PC-9 (cell line): Measurements from ENCODE around the gene ZNF236. TPM values are rescaled to one million over a fixed set of nuclear protein-coding genes. Genes with fewer than 3 reads are reported as not detected.

ENCODE experiments used
- BruUV-seq: library from RNA; stranded (reverse); fragments of 400-500 nt; replicated peaks from 2 replicates; lab custom pipeline; 2021; lab: Mats Ljungman, UMichigan
- CTCF ChIA-PET: fragments of 300-600 bp; sonication (Branson Sonifier 250); formaldehyde crosslinking; loops from one replicate; lab custom pipeline; 2022; ENCODE audit warnings: antibody characterized with exemption; lab: Charles Lee
- POLR2A ChIA-PET: fragments of 300-600 bp; sonication (Branson Sonifier 250); formaldehyde crosslinking; loops from one replicate; lab custom pipeline; 2022; ENCODE audit warnings: antibody characterized with exemption; ENCODE audit not compliant: unreplicated experiment; lab: Charles Lee
- DNase-seq, 2 experiments: peaks; one replicate each; pipeline versions ENCODE4 v3.0.0 to v3.0.0-alpha.2; 2015 to 2022; ENCODE audit warnings: mixed read lengths in 1 of 2
- H2AFZ ChIP-seq: fragments of 200-600 bp; sonication (generic); 2 replicates; pipeline ENCODE4 v1.8.1; 2017; ENCODE audit warnings: antibody characterized with exemption
- H3F3A ChIP-seq: fragments of 200-600 bp; sonication (generic); 2 replicates; pipeline ENCODE4 v1.8.1; 2017; ENCODE audit warnings: antibody characterized with exemption, mild to moderate bottlenecking, low read depth; ENCODE audit not compliant: insufficient read depth
- H3K27ac ChIP-seq: fragments of 200-600 bp; sonication (generic); 2 replicates; pipeline ENCODE4 v1.6.1; 2016; ENCODE audit warnings: mixed run types
- H3K27me3 ChIP-seq: fragments of 200-600 bp; sonication (generic); 2 replicates; pipeline ENCODE4 v1.6.1; 2016; ENCODE audit warnings: low read depth, mixed run types; ENCODE audit not compliant: insufficient read depth
- H3K36me3 ChIP-seq: fragments of 200-600 bp; sonication (generic); 2 replicates; pipeline ENCODE4 v1.6.1; 2016; ENCODE audit warnings: low read depth, mixed run types
- H3K4me1 ChIP-seq: fragments of 200-600 bp; sonication (generic); replicated peaks from 2 replicates; pipeline ENCODE4 v1.6.1; 2016; ENCODE audit warnings: mixed run types; ENCODE audit not compliant: insufficient read depth
- H3K4me2 ChIP-seq: fragments of 200-600 bp; sonication (generic); 2 replicates; pipeline ENCODE4 v1.6.1; 2017; ENCODE audit warnings: mixed run types
- H3K4me3 ChIP-seq: fragments of 200-600 bp; sonication (generic); 2 replicates; pipeline ENCODE4 v1.6.1; 2016; ENCODE audit warnings: mixed run types
- H3K79me2 ChIP-seq: fragments of 200-600 bp; sonication (generic); 2 replicates; pipeline ENCODE4 v1.6.1; 2017; ENCODE audit warnings: low read depth, mixed run types
- H3K9me2 ChIP-seq: fragments of 200-600 bp; sonication (generic); 2 replicates; pipeline ENCODE4 v1.8.1; 2017; ENCODE audit warnings: mild to moderate bottlenecking; ENCODE audit not compliant: insufficient read depth
- H3K9me3 ChIP-seq: fragments of 200-600 bp; sonication (generic); 2 replicates; pipeline ENCODE4 v1.8.1; 2016; ENCODE audit warnings: low read depth; ENCODE audit not compliant: insufficient read depth
- H4K20me1 ChIP-seq: fragments of 200-600 bp; sonication (generic); 2 replicates; pipeline ENCODE4 v1.8.1; 2017; ENCODE audit not compliant: insufficient read depth
- EZH2 ChIP-seq: fragments of 200-600 bp; sonication (generic); IDR thresholded peaks from 2 replicates; pipeline ENCODE4 v1.8.0; 2017; ENCODE audit warnings: antibody characterized with exemption, low read depth
- intact Hi-C: fragments of 100-400 bp; cut with micrococcal nuclease; formaldehyde crosslinking; loops from one replicate; pipeline ENCODE4 v1.10.0; 2022; ENCODE audit not compliant: unreplicated experiment
- total RNA-seq: library from RNA; stranded (reverse); gene quantifications from 2 replicates; pipeline ENCODE4 v1.2.3, GENCODE V29; 2021
- TF ChIP-seq, protein P1 (sequence below): fragments of 200-600 bp; sonication (generic); conservative IDR thresholded peaks from 2 replicates; pipeline ENCODE4 v1.6.1; 2017; ENCODE audit warnings: mixed run types, antibody characterized with exemption, mild to moderate bottlenecking, moderate library complexity

The ZNF236 gene
- total RNA-seq, 1 experiment from 2014 or later = 10.8 TPM

DNA sequence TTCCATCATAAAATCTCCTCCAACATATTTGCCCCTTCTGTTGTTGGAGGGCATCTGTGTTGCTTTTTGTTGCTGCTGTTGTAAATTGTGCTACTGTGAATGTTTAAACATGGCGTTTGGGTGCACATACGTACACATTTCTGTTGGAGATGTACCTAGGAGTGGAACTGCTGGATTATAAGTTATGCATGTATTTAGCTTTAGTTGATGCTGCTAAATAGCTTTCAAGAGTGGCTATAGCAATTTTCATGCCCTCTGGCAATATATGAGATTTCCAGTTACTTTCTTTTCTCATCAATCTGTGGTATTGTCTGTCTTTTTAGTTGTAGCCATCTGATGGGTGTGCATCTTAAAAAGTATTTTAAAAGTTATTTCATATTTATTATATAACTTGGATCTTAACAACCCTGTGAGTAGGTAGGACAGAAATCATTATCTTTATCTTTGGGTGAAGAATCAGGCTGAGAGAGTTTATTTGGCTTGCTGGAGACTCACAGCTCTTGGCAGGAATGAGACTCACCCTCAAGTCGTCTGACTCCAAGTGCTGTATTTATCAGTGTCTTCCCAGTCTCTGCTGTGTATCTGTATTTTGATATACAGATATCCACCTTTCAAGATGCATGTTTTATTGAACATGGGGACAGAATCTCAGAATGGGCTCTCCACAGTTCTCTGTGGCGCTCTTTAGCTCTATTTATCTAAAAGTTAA, 16.9 kb downstream of the ZNF236 start:
- no peak for DNase-seq
- Histone ChIP-seq H3F3A (peaks cover 4% of the 10 kb centered on the region; the same call in 1 of the 2 replicates), H3K4me2 (no peak overlapping the region), H3K79me2 (peaks cover 64% of the 10 kb centered on the region), H3K27ac (no peak overlapping the region), H3K4me3 (no peak overlapping the region), H3K9me2 (no peaks in the 10 kb centered on the region), H3K9me3 (no peaks in the 10 kb centered on the region), H4K20me1 (peaks cover 4% of the 10 kb centered on the region; the same call in 1 of the 2 replicates), H3K36me3 (no peaks in the 10 kb centered on the region), H2AFZ (no peak overlapping the region), H3K4me1 (peaks cover 25% of the 10 kb centered on the region), H3K27me3 (no peaks in the 10 kb centered on the region)
- ChIA-PET POLR2A (no interaction called here), CTCF (no interaction called here)
- intact Hi-C loops = no loop called here
- TF ChIP-seq EZH2 = no peak
- TF ChIP-seq, protein P1, sequence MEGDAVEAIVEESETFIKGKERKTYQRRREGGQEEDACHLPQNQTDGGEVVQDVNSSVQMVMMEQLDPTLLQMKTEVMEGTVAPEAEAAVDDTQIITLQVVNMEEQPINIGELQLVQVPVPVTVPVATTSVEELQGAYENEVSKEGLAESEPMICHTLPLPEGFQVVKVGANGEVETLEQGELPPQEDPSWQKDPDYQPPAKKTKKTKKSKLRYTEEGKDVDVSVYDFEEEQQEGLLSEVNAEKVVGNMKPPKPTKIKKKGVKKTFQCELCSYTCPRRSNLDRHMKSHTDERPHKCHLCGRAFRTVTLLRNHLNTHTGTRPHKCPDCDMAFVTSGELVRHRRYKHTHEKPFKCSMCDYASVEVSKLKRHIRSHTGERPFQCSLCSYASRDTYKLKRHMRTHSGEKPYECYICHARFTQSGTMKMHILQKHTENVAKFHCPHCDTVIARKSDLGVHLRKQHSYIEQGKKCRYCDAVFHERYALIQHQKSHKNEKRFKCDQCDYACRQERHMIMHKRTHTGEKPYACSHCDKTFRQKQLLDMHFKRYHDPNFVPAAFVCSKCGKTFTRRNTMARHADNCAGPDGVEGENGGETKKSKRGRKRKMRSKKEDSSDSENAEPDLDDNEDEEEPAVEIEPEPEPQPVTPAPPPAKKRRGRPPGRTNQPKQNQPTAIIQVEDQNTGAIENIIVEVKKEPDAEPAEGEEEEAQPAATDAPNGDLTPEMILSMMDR = no peak
- no TSS peak for BruUV-seq

DNA sequence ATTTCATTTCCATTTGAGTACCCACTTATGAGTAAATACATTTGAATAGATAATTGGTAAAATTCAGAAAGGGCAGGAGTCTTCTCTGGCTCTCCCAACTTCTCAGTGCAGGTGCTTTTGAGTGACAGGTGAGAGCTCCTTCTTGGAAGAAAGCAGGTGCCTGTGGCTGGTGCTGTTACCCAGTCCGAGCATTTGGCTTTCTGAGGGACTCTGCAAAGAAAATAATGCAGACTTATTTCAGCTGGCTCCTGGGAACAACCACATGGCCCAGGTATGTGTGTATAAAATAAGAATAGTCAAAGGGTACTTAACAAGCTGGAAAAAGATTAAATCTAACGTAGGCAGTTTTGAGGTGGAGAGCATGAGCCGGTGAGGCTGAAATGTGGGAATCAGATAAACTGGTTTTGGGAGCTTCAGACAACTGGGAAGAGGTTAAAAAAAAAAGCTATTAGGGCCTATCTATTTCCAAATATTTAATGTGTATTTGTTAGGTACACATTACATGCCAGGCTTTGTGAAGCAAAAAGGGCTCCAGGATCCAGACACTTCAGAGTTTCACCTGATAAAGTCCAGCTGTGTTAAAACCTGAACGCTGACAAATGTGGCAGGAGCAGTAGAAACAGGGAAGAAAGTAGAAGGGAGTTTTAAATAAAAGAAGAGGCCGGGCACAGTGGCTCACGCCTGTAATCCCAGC, 20.6 kb downstream of the ZNF236 start:
- Histone ChIP-seq H3K36me3 (no peaks in the 10 kb centered on the region), H3K4me2 (no peak overlapping the region), H2AFZ (no peak overlapping the region), H3K27ac (no peak overlapping the region), H4K20me1 (peaks cover 8% of the 10 kb centered on the region), H3F3A (peaks cover 24% of the 10 kb centered on the region), H3K9me3 (no peaks in the 10 kb centered on the region), H3K79me2 (peaks cover 64% of the 10 kb centered on the region), H3K9me2 (no peaks in the 10 kb centered on the region), H3K4me1 (peaks cover 32% of the 10 kb centered on the region), H3K4me3 (no peak overlapping the region), H3K27me3 (no peaks in the 10 kb centered on the region)
- ChIA-PET CTCF (no interaction called here), POLR2A (no interaction called here)
- DNase-seq = no peak
- BruUV-seq = no TSS peak
- TF ChIP-seq EZH2 = no peak
- TF ChIP-seq, protein P1 = no peak
- intact Hi-C loops = no loop called here

DNA sequence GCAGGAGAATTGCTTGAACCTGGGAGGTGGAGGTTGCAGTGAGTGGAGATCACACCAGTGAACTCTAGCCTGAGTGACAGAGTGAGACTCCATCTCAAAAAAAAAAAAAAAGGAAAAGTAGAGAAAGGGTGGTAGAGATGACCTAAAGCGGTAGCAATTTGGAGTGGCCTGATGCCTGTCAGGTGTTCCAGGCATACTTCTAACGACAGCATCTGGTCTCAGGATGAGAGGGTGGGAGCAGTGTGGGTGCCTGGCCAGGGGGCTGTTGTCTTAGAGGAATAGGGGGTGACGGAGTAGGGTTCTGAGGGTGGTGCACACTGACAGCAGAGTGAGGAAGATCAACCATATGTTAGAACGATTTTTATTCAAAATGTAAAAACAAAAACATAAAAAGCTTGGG, 21.8 kb downstream of the ZNF236 start:
- intact Hi-C loops = no loop called here
- H4K20me1 ChIP-seq = peaks cover 13% of the 10 kb centered on the region
- no peaks in the 10 kb centered on the region for H3K27me3 ChIP-seq
- no peak overlapping the region for H2AFZ ChIP-seq
- H3K27ac ChIP-seq = 0 out of 2 replicates have a peak overlapping the region, but pooled peaks have one; percentile 36
- no peaks in the 10 kb centered on the region for H3K36me3 ChIP-seq
- no TSS peak for BruUV-seq
- no peak for TF ChIP-seq EZH2
- TF ChIP-seq, protein P1 = no peak
- no peaks in the 10 kb centered on the region for H3K9me2 ChIP-seq
- H3K79me2 ChIP-seq = peaks cover 62% of the 10 kb centered on the region
- H3F3A ChIP-seq = peaks cover 24% of the 10 kb centered on the region
- no peak overlapping the region for H3K4me3 ChIP-seq
- ChIA-PET POLR2A (no interaction called here), CTCF (interaction anchor here (0.6 kb wide), 1 partner anchor 379 kb away, joined by 3 read pairs; no protein-coding TSS in a partner anchor)
- H3K4me1 ChIP-seq = peaks cover 27% of the 10 kb centered on the region
- H3K9me3 ChIP-seq = no peaks in the 10 kb centered on the region
- no peak for DNase-seq
- H3K4me2 ChIP-seq = 0 out of 2 replicates have a peak overlapping the region, but pooled peaks have one; percentile 10
